ENCODE results near the gene TTLL13.

GRCh38 chr15:90271459-90272166 is 22.3 kb downstream of the TTLL13 start:
- no peak for TF ChIP-seq POLR2AphosphoS5 (IDR thresholded peaks at IDR 0.05; ENCODE audit: low read depth, low read length)
- no peak for TF ChIP-seq ELF1 (IDR thresholded peaks at IDR 0.05; ENCODE audit: borderline replicate concordance, low read depth)
- no peak for TF ChIP-seq CTCF (IDR thresholded peaks at IDR 0.05 in 2 of 3, conservative IDR thresholded peaks at IDR 0.05 in 1 of 3; ENCODE audit: borderline replicate concordance in 1 of 3, insufficient read depth in 1 of 3, low read depth in 2 of 3, low read length in 2 of 3)
- TF ChIP-seq EZH2phosphoT487 (IDR thresholded peaks at IDR 0.05; ENCODE audit: borderline replicate concordance): no peak
- TF ChIP-seq, protein P1, sequence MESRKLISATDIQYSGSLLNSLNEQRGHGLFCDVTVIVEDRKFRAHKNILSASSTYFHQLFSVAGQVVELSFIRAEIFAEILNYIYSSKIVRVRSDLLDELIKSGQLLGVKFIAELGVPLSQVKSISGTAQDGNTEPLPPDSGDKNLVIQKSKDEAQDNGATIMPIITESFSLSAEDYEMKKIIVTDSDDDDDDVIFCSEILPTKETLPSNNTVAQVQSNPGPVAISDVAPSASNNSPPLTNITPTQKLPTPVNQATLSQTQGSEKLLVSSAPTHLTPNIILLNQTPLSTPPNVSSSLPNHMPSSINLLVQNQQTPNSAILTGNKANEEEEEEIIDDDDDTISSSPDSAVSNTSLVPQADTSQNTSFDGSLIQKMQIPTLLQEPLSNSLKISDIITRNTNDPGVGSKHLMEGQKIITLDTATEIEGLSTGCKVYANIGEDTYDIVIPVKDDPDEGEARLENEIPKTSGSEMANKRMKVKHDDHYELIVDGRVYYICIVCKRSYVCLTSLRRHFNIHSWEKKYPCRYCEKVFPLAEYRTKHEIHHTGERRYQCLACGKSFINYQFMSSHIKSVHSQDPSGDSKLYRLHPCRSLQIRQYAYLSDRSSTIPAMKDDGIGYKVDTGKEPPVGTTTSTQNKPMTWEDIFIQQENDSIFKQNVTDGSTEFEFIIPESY (IDR thresholded peaks at IDR 0.05; ENCODE audit: extremely low read depth, insufficient replicate concordance, low read length): no peak
